Activated CD8-positive, alpha-beta memory T cell treated with anti-CD3 and anti-CD28 coated beads for 36 hours (primary cell): Measurements from ENCODE around the gene TAAR6. TPM values are rescaled to one million over a fixed set of nuclear protein-coding genes. Genes with fewer than 3 reads are reported as not detected.
"Not testable (repeated sequence)": the region's sequence is repeated elsewhere in the genome, so short reads cannot be mapped to it uniquely, and the experiment has no call there.

Source experiments
- CTCF ChIA-PET: fragments of 350-600 bp; sonication (Branson Sonifier 250); formaldehyde crosslinking; loops from one replicate; lab custom pipeline; 2021; ENCODE audit warnings: antibody characterized with exemption; lab: Charles Lee
- POLR2A ChIA-PET: fragments of 350-600 bp; sonication (Branson Sonifier 250); formaldehyde crosslinking; loops from one replicate; lab custom pipeline; 2021; ENCODE audit warnings: antibody characterized with exemption; lab: Charles Lee
- total RNA-seq, 2 experiments: library from RNA; stranded (reverse); gene quantifications; one replicate each; pipeline ENCODE4 v1.2.3, GENCODE V29; 2021

TAAR6 gene
- total RNA-seq, 2 experiments from 2014 or later: not detected

DNA sequence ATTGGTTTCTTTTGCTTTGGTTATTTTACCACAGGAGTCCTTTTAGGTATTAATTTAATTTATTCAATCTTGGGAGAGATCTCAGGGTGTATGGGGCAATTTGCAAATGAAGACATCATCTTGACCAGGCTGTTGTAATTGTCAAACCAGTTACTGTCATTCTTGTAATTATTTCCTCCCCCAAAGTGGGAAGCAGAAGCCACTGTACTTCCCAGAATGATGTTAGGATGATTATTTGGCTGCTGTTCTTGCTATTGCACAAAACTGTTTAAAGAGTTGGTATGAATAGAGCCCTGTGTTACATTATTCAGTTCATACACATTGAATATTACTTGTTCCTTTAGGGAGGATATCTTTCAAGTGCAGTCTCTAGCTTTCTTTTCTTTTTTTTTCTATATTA lies 1.7 kb downstream of the TAAR6 start:
- POLR2A ChIA-PET: no interaction called here
- CTCF ChIA-PET: no interaction called here

DNA sequence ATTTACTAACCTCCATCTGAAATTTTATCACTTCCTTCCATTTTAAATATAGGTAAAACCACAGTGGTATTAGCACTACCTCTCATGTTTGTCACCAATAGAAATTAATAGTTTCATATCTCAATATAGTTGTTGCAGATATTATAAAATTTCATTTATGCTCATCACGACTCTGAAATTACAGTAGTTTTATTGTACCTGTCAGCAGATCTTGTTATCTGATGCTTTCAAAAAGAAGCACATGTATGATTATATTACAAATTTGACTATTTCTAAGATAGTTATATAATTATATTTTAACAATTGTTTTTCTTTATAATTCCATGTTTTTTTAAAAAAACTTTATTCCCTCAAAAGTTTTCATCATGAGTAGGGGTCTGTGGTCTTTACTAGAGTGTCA lies 14.6 kb downstream of the TAAR6 start:
- ChIA-PET CTCF (no interaction called here), POLR2A (no interaction called here)

DNA sequence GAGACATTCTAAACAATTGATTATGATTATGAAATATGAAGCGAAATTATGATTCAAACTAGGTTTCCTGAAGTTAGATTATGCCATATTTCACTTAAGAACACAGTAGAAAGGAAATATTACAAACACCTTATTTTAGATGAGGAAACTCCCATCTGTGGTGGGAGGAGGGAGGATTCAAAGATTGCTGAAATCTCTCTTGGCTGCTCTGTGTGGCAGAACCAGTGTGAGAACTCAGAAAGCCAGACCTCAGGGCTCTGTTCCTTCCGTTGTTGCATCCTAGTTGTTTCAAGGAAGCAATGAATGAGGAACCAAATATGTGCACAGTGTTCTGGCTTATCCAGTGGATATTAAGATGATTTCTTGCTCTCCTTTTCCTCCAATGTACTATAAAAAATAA lies 17.3 kb downstream of the TAAR6 start:
- CTCF ChIA-PET: no interaction called here
- POLR2A ChIA-PET: no interaction called here

DNA sequence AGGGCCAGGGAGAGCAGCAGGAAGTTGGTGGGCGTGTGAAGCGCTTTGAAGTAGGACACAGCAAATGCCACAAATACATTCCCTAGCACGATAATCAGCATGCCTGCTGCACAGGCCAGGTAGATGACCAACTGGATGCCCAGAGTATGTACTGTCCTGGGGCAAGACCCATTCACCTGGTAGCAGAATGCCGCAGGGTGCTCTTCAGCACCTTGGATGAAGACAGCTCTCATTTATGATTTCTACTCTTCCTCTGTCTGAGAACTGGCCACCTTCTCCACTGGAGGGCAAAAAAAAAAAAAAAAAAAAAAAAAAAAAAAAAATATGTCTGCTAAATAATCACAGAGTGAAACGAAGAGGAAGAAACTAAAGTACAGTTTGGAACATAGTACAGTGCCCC lies 19.3 kb downstream of the TAAR6 start, which contains the start of gene TAAR5:
Gene TAAR5 (minus strand): TSS at position 288 of the 400 bp plus-strand sequence. CDS start 55 bp downstream, at position 233.
- ChIA-PET CTCF (no interaction called here), POLR2A (no interaction called here)

DNA sequence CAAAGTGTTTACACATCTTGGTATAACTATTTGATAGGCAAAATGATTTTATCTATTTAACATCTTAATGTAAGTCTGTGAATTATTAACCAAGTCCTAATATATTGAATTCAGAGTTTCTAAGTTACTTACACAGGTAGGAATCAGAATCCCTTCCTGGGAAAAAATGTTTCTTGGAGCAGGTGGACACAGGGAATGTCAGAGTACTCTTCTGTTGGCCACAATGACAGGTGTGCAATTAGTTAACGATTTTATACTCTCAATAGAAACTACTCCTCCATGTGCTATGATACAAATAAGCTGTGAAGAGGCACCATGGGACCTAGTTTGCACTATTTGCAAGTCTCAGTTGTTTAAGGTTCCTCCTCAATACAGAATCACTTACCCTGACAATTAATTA lies 20.2 kb downstream of the TAAR6 start:
- ChIA-PET POLR2A (no interaction called here), CTCF (no interaction called here)

DNA sequence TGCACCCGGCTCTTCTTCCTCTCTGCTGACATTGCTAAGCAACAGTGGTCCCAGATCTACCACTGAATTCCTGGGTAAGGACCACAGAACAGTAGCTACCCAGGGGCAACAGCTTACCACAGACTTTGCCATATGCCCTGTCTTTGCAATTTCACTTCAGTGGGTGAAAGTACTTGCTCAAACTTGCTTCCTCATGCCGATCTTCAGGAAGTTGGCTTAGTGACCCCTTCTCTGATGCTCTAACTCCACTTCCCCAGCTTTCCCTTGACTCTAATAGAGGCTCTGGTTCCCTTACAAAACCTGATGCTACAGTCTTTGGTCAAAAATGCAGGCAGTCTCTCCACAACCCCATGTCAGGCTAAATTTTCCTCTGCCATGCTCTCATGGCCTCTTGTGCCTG lies 22.7 kb downstream of the TAAR6 start:
- ChIA-PET POLR2A (no interaction called here), CTCF (no interaction called here)

DNA sequence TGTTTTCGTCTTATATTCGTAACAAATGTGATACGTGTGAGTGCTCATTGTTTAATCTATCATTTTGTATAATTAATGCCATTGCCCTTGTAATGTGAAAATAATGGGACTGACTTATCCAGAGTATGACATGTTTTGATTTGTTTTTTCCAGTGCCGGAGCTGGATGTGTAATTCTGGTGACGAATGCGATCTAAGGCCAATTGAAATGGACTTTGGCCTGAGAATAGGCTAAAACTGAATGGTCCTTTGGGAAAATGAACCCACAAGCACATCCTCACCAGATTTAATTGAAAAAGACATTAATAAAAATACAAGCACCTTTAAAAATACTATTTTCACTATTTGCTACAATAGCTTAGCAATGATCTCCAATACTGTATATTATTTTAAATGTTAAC lies 26.1 kb downstream of the TAAR6 start:
- POLR2A ChIA-PET: no interaction called here
- CTCF ChIA-PET: no interaction called here

DNA sequence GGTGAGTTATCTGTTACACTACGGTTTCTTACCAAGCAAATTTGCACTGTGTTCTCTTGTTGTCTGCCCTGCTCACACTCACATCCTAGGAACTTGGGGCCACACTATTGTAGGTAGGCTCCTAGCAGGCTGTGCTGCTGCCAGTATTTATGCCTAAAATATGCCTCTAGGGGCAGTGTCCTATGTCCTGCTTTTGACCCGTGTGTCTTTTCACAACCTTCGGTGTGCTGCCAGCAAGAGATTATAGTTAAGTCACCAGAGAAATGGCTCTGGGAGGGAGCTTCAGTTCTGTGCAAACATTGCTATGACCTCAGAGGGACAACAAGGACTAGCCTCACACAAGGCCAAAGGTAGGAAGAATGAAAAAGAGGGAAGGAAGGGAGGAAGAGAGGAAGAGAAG lies 28.4 kb downstream of the TAAR6 start:
- ChIA-PET POLR2A (no interaction called here), CTCF (interaction anchor here (0.6 kb wide), 1 partner anchor 235 kb away, joined by 3 read pairs; no protein-coding TSS in a partner anchor)

DNA sequence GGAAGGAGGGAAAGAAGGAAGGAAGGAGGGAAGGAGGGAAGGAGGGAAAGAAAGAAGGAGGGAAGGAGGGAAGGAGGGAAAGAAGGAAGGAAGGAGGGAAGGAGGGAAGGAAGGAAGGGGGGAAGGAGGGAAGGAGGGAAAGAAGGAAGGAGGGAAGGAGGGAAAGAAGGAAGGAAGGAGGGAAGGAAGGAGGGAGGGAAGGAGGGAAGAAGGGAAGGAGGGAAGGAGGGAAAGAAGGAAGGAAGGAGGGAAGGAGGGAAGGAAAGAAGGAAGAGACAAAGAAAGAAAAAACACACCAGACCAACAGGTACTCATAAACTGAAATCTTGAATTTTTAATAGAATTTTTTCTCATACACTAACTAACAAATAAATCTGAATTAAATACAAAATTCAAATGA lies 30.8 kb downstream of the TAAR6 start:
- POLR2A ChIA-PET, CTCF ChIA-PET: not testable (repeated sequence)

DNA sequence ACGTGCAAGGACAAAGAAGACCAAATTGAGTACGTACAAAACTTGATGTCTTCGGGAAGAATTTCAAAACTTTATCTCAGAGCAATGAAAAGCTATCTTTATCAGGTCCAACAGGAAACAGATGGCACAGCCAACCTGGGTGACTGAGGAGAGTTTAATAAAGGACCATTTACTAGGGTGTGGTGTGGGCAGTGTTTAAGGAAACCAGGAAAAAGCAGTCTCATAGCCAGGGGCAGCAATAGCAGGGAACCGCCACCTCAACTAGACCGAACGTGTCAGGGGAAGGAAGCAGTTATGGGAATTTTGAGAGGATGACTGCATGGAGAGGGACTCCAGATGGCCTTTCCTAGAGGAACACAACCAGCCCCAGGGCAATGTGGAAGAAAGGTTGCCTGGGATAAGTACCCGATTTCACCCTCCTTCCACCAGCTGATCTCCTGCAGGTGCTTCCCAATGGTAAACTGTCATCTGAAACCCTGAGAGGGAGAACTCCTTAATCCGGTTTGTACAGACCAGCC lies 34.6 kb downstream of the TAAR6 start:
- ChIA-PET POLR2A (no interaction called here), CTCF (no interaction called here)

DNA sequence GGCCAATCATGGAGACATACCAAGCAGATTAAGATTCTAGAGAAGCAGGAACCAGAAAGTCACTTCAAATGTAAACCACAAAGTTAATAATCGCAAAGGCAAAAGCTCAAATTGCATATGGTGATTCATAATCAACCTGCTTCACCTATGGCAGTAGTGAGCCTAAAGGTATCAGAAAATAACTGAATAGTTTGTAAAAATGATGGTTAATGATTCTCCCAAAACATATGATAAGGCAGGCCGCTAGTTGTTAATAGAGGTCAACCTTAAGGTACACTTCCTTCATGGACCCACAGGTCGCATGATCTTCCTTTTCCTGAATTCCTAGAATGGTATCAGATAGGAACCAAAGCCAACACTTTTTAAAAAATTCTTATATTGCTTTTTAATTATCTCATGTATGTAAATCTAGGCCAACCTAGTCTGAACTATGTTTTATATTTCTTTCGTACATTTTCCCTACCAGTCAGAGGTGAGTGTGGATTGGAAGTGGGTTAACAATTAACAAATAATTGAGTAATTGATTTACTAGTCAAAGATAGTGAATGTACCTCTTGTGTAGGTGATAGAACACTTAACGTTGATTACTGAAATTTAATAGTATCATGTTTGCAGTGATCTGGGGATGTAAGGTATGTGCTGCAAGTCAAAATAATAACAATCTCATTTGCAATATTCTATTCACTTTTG lies 37.6 kb downstream of the TAAR6 start:
- POLR2A ChIA-PET: no interaction called here
- CTCF ChIA-PET: no interaction called here

DNA sequence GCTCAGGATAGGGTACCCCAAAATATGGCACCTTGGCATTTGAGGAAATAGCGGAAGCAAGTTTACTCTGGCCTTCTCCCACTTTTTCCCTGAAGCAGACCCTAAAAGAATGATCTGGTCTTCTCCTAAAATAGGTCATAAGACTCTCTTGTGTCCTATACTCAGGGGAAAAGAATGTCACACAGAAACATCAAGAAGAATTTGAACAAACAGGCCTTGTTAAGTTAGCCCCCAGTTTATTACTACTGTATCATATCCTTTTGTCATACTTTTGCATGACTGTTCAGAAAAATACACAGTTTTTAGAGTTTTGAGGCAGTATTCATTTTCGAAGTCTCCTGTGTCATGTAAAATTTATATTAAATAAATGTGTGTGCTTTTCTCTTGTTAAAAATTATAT lies 41.5 kb downstream of the TAAR6 start:
- ChIA-PET POLR2A (no interaction called here), CTCF (no interaction called here)

DNA sequence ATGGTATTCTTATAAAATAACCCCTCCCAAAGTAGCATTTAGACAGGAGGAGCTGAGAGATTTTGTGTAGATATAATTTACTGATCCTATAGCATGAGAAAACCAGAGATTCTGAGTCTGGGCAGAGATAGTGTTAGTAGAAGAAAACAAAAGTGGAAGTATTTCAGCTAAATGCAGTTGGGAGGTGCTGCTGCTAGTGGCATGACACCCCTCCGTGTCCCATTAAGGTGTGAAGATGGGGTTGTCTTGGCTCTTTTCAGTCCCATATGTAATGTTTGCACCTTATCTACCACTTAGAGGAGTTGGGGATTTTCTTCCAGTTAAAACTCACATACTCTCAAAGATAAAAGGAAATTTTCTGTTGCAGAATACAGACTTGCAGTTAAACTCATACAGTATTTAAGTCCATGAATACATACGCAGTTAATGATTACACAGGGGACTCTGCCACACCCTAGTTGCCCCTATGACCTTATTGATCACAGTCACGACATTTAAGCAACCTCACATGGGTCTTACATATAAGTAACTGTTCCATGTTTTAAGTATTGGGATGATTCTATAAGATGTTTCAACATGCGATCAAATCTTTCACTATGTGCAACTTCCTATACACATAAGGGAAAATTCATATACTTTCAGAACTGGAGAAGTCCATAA lies 42.5 kb downstream of the TAAR6 start:
- CTCF ChIA-PET: no interaction called here
- POLR2A ChIA-PET: no interaction called here

DNA sequence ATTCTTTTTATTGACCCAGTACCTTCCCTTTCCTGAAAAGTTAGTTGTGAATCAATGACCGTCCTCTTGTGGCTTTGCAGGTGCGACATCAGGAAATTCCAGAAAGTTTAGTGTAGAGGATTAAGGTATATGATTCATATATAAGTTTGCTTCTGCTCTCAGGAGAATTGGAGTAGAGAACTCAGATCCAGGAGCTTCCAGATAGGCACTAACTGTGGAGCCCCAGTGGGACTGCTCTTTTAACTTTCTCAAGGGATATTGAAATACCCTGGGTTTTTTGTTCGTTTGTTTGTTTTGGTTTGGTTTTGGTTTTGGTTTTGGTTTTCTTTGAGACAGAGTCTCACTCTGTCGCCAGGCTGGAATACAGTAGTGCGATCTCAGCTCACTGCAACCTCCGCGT lies 44.4 kb downstream of the TAAR6 start:
- CTCF ChIA-PET: no interaction called here
- POLR2A ChIA-PET: no interaction called here

DNA sequence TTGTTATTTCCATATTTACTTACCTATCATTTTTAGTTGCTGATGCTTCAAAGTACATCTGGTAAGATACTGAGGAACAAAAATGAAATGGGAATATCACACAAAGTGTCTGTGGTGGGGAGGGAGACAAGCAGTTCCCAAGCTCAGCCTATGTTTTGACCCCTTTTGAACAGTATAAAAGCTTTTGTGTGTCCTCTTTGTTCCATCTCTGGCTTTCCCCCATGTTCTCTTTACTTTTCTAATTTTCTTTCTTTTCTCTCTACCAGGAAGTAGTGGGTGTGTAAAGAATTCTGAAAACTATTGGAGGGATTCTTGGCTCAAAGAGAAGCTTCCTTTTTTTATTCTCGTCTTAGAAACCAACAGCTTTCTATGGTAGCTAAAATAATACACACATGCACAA lies 46.6 kb downstream of the TAAR6 start:
- ChIA-PET POLR2A (no interaction called here), CTCF (no interaction called here)

Other genes starting within 250 kb of the TAAR6 start
- gene MOXD1, start 168.8 kb upstream of the TAAR6 start, total RNA-seq: under 1 TPM in 1 of 2 experiments, not detected in 1; 0.08 TPM
- gene STX7, start 57.2 kb upstream of the TAAR6 start, total RNA-seq: 10 to 100 TPM; 20.1 to 20.6 TPM
- gene TAAR9, start 32.0 kb upstream of the TAAR6 start, total RNA-seq: not detected
- not detected for gene TAAR8, start 17.6 kb upstream of the TAAR6 start, total RNA-seq
- gene TAAR5, start 19.4 kb downstream of the TAAR6 start, total RNA-seq: not detected
- not detected for gene TAAR2, start 54.0 kb downstream of the TAAR6 start, total RNA-seq
- gene TAAR1, start 88.9 kb downstream of the TAAR6 start, total RNA-seq: not detected
- gene VNN1, start 143.7 kb downstream of the TAAR6 start, total RNA-seq: not detected
- gene VNN2, start 187.6 kb downstream of the TAAR6 start, total RNA-seq: 1 to 10 TPM; 3.9 to 5.4 TPM
- gene SLC18B1, start 228.3 kb downstream of the TAAR6 start, total RNA-seq: 1 to 10 TPM; 6.8 to 7.0 TPM
- 1,000 to 10,000 TPM; 1,763 to 1,836 TPM for gene RPS12, start 244.2 kb downstream of the TAAR6 start, total RNA-seq